Body of pancreas (tissue), 4 donors: ENCODE measurements around the gene TOGARAM2. TPM values are rescaled to one million over a fixed set of nuclear protein-coding genes. Genes with fewer than 3 reads are reported as not detected.
"Not testable (repeated sequence)": the region's sequence is repeated elsewhere in the genome, so short reads cannot be mapped to it uniquely, and the experiment has no call there.

Experiments used
- ATAC-seq: fragments of 150-250 bp; one replicate; pipeline ENCODE4 v1.9.1; 2016
- DNase-seq, 4 donors: peaks; one replicate each; pipeline ENCODE4 v3.0.0-alpha.2; 2019
- H3K27ac ChIP-seq, 4 donors: fragments of 200-600 bp; sonication (generic); 1 replicate in 3 of 4; 2 replicates in 1 of 4; pipeline versions ENCODE4 v1.5.1 to v1.6.1; 2016 to 2019; ENCODE audit warnings: mild to moderate bottlenecking in 1 of 4, mixed read lengths in 1 of 4, moderate library complexity in 1 of 4
- H3K27me3 ChIP-seq, 2 donors: fragments of 200-600 bp; sonication (generic); one replicate each; pipeline ENCODE4 v1.6.0; 2016; ENCODE audit warnings: mild to moderate bottlenecking in 1 of 2
- H3K36me3 ChIP-seq, 2 donors: fragments of 200-600 bp; sonication (generic); replicated peaks in 1 of 2; 2 replicates each; pipeline ENCODE4 v1.5.1; 2016; ENCODE audit warnings: low read depth in 2 of 2; ENCODE audit not compliant: insufficient read depth in 1 of 2
- H3K4me1 ChIP-seq: fragments of 200-600 bp; sonication (generic); one replicate; pipeline ENCODE4 v1.6.0; 2016
- H3K4me3 ChIP-seq, 2 donors: fragments of 200-600 bp; sonication (generic); 1 replicate in 1 of 2; 2 replicates in 1 of 2; pipeline ENCODE4 v1.5.1; 2016 to 2019
- H3K9me3 ChIP-seq, 3 donors: fragments of 200-600 bp; sonication (generic); 1 replicate in 2 of 3; 2 replicates in 1 of 3; pipeline ENCODE4 v1.5.1; 2016
- POLR2A ChIP-seq, 3 donors: fragments of 450-650 bp; IDR thresholded peaks; one replicate each; pipeline ENCODE4 v1.6.1; 2016; ENCODE audit warnings: antibody characterized with exemption in 3 of 3, mild to moderate bottlenecking in 2 of 3
- WGBS, 2 donors: methylation state at CpG; one replicate each; pipeline ENCODE4 v1.1.5; 2017; 5-methylcytosine and 5-hydroxymethylcytosine counted together
- intact Hi-C: fragments of 100-400 bp; cut with DNase I; formaldehyde crosslinking; loops from one replicate; pipeline ENCODE4 v1.15.1; 2023
- small RNA-seq: library from RNA; depleted of rRNA; stranded (forward); fragments of <200 nt; gene quantifications from one replicate; pipeline ENCODE3, GENCODE V24; 2016
- total RNA-seq, 2 donors: library from RNA; depleted of rRNA; stranded (reverse); fragments of >200 nt; gene quantifications; one replicate each; pipeline ENCODE4 v1.1.0, GENCODE V29; 2016
- TF ChIP-seq, protein P1 (sequence below), 7 experiments: fragments of 450-650 bp in 4 of 7; fragments of 200-600 bp in 3 of 7; sonication (generic) in 3 of 7; IDR thresholded peaks; one replicate each; pipeline ENCODE4 v1.5.1; 2016 to 2019; ENCODE audit warnings: antibody characterized with exemption in 7 of 7

Gene TOGARAM2
- total RNA-seq, 2 donors from 2014 or later, result 0.26 TPM; not detected in 1

- intact Hi-C loops, result no loop called here
- Histone ChIP-seq H3K36me3 (no peaks in the 10 kb centered on the region), H3K9me3 (peaks cover 0 to 15% (median 0%) of the 10 kb centered on the region in 3 donors), H3K27me3 (no peaks in the 10 kb centered on the region), H3K4me1 (no peaks in the 10 kb centered on the region), H3K27ac (no peak overlapping the region), H3K4me3 (no peak overlapping the region)
- 96 to 100% methylated on average over 1 of the region's 1 CpG for whole genome bisulfite sequencing, 2 donors
- no peak for ATAC-seq
- no peak for DNase-seq
- TF ChIP-seq, protein P1, sequence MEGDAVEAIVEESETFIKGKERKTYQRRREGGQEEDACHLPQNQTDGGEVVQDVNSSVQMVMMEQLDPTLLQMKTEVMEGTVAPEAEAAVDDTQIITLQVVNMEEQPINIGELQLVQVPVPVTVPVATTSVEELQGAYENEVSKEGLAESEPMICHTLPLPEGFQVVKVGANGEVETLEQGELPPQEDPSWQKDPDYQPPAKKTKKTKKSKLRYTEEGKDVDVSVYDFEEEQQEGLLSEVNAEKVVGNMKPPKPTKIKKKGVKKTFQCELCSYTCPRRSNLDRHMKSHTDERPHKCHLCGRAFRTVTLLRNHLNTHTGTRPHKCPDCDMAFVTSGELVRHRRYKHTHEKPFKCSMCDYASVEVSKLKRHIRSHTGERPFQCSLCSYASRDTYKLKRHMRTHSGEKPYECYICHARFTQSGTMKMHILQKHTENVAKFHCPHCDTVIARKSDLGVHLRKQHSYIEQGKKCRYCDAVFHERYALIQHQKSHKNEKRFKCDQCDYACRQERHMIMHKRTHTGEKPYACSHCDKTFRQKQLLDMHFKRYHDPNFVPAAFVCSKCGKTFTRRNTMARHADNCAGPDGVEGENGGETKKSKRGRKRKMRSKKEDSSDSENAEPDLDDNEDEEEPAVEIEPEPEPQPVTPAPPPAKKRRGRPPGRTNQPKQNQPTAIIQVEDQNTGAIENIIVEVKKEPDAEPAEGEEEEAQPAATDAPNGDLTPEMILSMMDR (IDR thresholded peaks at IDR 0.05), result no peak
Observed at GRCh38 chr2:29084554-29084953, 103.5 kb downstream of the TOGARAM2 start.

- WGBS, 2 donors, result 81 to 84% methylated on average over 7 of the region's 7 CpGs
- ATAC-seq, H3K4me1 ChIP-seq, H3K27me3 ChIP-seq, H3K27ac ChIP-seq, H3K36me3 ChIP-seq, H3K9me3 ChIP-seq, H3K4me3 ChIP-seq, intact Hi-C loops, DNase-seq: not testable (repeated sequence)
Observed at GRCh38 chr2:29090311-29090710, 109.2 kb downstream of the TOGARAM2 start.

DNA sequence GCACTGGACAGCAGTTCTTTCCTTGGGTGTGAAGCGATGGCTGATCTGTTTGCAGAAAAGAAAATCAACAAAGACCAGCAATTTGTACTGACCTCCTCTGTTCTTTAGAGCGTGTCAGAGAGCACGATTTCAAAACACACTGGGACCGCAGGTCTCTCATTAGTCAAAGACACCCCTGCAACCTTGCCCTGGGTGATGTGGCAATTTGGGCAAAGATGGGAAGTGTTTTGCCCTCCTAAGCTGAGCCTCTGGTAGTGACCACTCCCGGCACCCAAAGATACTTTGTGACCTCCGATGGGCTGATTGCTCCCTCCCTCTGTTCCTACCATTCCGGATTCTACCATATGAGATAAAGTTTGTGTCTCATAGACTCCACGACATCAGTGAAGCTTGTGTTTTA lies 115.9 kb downstream of the TOGARAM2 start:
- 81 to 87% methylated on average over 8 of the region's 8 CpGs for WGBS, 2 donors
- DNase-seq (no peak), ATAC-seq (no peak)
- Histone ChIP-seq H3K27ac (no peak overlapping the region), H3K36me3 (no peaks in the 10 kb centered on the region), H3K27me3 (no peaks in the 10 kb centered on the region), H3K4me1 (no peaks in the 10 kb centered on the region), H3K4me3 (no peak overlapping the region), H3K9me3 (no peaks in the 10 kb centered on the region)
- intact Hi-C loops, result no loop called here
- TF ChIP-seq, protein P1 (IDR thresholded peaks at IDR 0.05), result no peak
- TF ChIP-seq POLR2A (IDR thresholded peaks at IDR 0.05), result no peak

DNA sequence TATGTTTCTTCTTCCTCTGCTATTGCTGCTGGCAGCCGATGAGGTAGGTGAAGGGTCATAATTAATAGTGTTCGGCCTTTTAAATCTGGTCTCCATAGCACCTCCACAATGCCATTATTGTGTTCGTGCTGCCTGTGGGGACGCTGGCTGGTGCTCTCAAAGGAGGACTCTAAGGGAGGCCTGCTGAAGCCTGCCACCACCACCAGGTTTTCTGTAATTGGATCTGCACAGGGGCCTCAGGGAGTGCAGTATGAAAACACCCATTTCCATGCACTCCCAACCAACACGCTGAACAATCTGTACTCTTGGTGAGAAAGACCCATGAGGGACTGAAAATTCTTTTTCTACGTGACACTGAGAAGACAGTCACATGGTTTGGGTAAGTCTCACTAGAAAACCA lies 116.5 kb downstream of the TOGARAM2 start:
- Histone ChIP-seq H3K27ac (no peak overlapping the region), H3K36me3 (no peaks in the 10 kb centered on the region), H3K4me3 (no peak overlapping the region), H3K27me3 (no peaks in the 10 kb centered on the region), H3K9me3 (no peaks in the 10 kb centered on the region), H3K4me1 (no peaks in the 10 kb centered on the region)
- DNase-seq, result no peak
- peak; percentile 12 for ATAC-seq
- intact Hi-C loops, result no loop called here
- WGBS, 2 donors, result 56 to 65% methylated on average over 6 of the region's 6 CpGs
- TF ChIP-seq, protein P1 (IDR thresholded peaks at IDR 0.05), result no peak
- TF ChIP-seq POLR2A (IDR thresholded peaks at IDR 0.05), result no peak

DNA sequence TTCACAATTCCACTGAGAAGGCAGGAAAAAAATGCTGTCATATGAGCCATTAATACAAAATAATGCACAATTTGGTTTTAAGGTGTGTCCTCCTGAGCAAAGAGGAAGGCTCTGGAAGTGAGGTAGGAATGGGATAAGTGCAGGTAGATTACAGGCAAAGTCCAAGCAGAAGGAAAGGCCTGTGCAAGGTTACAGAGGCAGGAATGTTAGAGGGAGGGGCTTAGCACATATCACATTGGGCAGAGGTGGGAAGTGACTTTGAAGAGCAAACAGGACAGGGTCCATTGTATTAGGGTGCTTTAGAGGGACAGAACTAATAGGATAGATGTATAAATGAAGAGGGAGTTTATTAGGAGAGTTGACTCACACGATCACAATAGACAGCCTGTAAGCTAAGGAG lies 119.5 kb downstream of the TOGARAM2 start:
- DNase-seq, result no peak
- Histone ChIP-seq H3K27ac (no peak overlapping the region), H3K27me3 (no peaks in the 10 kb centered on the region), H3K9me3 (no peaks in the 10 kb centered on the region), H3K4me3 (no peak overlapping the region), H3K36me3 (no peaks in the 10 kb centered on the region), H3K4me1 (no peaks in the 10 kb centered on the region)
- 84 to 93% methylated on average over 1 of the region's 1 CpG for WGBS, 2 donors
- intact Hi-C loops, result no loop called here
- TF ChIP-seq, protein P1 (IDR thresholded peaks at IDR 0.05), result no peak
- TF ChIP-seq POLR2A (IDR thresholded peaks at IDR 0.05), result no peak
- no peak for ATAC-seq

Small RNA genes within 50 kb of the gene (small RNA-seq; reads per million reads assigned to genes)
- not detected for gene RF00019

Other genes with a start within 250 kb of the TOGARAM2 start
- 100 to 1,000 TPM in 1 of 2 donors, 10 to 100 TPM in 1; 63.3 to 139 TPM for gene PPP1CB, start 229.5 kb upstream of the TOGARAM2 start, total RNA-seq
- 1 to 10 TPM in 1 of 2 donors, under 1 TPM in 1; 0.26 to 1.6 TPM for gene SPDYA, start 170.5 kb upstream of the TOGARAM2 start, total RNA-seq
- gene TRMT61B, start 111.0 kb upstream of the TOGARAM2 start, total RNA-seq, result 10 to 100 TPM in 1 of 2 donors, 1 to 10 TPM in 1; 9.9 to 15.8 TPM
- 10 to 100 TPM; 15.3 to 21.8 TPM for gene WDR43, start 86.6 kb upstream of the TOGARAM2 start, total RNA-seq
- not detected for gene PCARE, start 93.2 kb downstream of the TOGARAM2 start, total RNA-seq
- 10 to 100 TPM; 17.5 to 19.7 TPM for gene CLIP4, start 134.1 kb downstream of the TOGARAM2 start, total RNA-seq